ENCODE measurements around the gene TPSB2.
"Not testable (repeated sequence)": the region's sequence is repeated elsewhere in the genome, so short reads cannot be mapped to it uniquely, and the experiment has no call there.

Gene TPSB2

DNA sequence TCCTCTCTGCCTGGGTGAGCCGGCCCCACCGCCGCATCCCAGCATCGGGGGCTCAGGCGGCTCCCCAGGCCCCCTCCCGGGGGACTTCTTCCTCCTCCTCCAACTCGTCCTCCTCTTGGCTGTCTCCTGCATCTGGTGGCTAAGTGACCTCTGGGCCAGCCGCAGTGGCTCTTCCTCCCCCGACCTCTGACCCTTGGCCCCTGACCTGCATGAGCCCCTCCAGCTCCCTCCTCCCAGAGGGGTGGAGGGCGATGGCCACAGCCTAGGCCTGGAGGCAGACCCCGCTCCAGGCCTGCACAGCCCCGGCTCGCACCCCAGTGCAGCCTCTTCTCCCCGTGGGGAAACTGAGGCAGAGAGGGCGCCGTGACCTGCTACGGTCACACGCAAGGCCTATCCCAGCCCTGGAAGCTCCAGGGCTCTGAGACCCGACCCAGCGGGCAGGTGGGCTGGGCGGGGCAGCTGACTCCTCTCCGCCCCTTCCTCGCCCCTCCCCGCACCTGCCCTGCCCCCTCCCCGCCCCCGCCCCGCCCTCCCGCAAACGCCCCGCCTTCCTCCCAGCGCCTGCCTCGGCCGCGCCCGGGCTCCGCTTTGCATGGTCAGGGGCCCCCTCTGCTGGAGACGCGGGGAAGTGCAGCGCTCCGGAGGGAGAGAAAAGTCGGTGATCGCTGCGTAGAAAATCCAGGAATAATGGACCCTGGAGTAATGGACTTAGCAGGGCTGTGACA is 19.2 kb upstream of the TPSB2 start:
- ATAC-seq: peak; percentile 69

DNA sequence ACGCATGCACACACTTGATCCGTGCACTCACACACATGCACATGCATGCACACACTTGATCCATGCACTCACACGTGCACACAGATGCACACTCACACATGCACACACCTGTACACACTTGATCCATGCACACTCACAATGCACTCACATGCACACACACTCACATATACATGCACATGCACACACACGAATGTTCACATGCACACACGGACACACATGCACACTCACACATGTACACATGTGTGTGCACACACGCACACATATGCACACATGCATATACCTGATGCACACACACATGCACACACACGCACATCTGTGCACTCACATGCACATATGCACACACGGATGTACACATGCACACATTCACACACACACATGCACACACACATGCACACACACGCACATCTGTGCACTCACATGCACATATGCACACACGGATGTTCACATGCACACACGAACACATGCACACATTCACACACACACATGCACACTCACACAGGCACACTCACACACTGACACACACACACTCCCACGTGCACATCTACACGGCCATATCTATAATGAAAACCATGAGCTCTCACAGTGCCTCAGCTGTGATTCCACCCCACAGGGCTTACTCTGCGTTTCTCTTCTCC is 18.0 kb upstream of the TPSB2 start:
- not testable (repeated sequence) for ATAC-seq

DNA sequence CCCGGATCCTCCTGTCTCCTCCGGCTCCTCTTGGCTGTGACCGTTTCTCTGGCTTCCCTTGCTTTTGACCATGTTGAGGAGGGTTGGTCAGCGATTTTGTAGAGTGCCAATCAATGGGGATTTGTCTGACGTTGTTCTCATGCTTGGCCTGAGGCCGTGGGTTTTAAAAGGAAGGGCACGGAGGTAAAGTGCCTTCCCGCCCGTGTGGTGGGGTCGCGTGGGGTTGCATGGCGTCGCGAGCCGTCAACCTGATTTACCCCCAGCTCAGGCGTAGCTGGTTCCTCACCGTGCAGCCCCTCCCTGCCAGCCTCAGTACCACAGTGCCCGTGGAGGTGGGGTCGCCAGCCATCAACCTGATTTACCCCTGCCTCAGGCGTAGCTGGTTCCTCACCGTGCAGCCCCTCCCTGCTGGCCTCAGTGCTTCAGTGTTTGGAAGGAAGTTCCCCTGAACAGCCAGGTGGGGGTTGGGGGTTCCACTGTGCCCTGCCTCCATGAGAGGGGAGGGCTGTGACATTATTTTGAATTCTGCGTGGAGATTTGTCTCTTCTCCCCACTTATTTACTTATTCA is 15.6 kb upstream of the TPSB2 start:
- no peak for ATAC-seq

DNA sequence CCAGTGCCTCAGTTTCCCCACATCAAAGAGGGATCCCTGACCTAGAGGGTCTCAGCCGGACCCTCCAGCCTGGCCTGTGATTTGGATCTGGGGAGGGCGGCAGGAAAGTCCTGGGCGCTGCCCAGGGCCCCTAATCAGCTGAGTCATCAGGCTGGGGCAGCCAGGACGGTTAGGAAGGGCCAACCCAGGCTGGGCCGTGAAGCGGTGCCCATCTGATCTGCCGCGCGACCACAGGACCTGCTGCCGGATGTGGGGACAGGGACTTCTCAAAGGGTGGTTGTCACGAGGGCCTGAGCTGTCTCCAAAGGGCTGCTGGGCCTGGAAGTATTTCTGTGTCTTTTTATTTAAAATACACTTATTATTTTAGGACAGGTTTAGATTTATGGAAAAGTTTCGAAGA is 14.9 kb upstream of the TPSB2 start:
- TF ChIP-seq, protein P1, sequence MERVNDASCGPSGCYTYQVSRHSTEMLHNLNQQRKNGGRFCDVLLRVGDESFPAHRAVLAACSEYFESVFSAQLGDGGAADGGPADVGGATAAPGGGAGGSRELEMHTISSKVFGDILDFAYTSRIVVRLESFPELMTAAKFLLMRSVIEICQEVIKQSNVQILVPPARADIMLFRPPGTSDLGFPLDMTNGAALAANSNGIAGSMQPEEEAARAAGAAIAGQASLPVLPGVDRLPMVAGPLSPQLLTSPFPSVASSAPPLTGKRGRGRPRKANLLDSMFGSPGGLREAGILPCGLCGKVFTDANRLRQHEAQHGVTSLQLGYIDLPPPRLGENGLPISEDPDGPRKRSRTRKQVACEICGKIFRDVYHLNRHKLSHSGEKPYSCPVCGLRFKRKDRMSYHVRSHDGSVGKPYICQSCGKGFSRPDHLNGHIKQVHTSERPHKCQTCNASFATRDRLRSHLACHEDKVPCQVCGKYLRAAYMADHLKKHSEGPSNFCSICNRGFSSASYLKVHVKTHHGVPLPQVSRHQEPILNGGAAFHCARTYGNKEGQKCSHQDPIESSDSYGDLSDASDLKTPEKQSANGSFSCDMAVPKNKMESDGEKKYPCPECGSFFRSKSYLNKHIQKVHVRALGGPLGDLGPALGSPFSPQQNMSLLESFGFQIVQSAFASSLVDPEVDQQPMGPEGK (CRISPR knock-in tag; IDR thresholded peaks at IDR 0.05; ENCODE audit: borderline replicate concordance): no peak
- TF ChIP-seq ZFP3 (CRISPR knock-in tag; IDR thresholded peaks at IDR 0.05) (no peak), TOX (CRISPR knock-in tag; IDR thresholded peaks at IDR 0.05; ENCODE audit: borderline replicate concordance) (no peak), ESRRG (CRISPR knock-in tag; IDR thresholded peaks at IDR 0.05) (no peak), ZNF8 (CRISPR knock-in tag; IDR thresholded peaks at IDR 0.05) (no peak), CSDC2 (CRISPR knock-in tag; IDR thresholded peaks at IDR 0.05) (no peak), ZNF565 (CRISPR knock-in tag; conservative IDR thresholded peaks at IDR 0.05; ENCODE audit: low read depth) (no peak), OSR1 (CRISPR knock-in tag; IDR thresholded peaks at IDR 0.05) (no peak), GLIS3 (CRISPR knock-in tag; IDR thresholded peaks at IDR 0.05) (no peak), TCF4 (CRISPR knock-in tag; IDR thresholded peaks at IDR 0.05; ENCODE audit: borderline replicate concordance) (no peak), SNAI2 (CRISPR knock-in tag; IDR thresholded peaks at IDR 0.05) (no peak), BACH2 (CRISPR knock-in tag; IDR thresholded peaks at IDR 0.05; ENCODE audit: borderline replicate concordance) (no peak), ZFP30 (CRISPR knock-in tag; IDR thresholded peaks at IDR 0.05) (no peak), RARB (CRISPR knock-in tag; IDR thresholded peaks at IDR 0.05) (no peak), ZC3H10 (CRISPR knock-in tag; IDR thresholded peaks at IDR 0.05) (no peak)
- TF ChIP-seq, protein P2, sequence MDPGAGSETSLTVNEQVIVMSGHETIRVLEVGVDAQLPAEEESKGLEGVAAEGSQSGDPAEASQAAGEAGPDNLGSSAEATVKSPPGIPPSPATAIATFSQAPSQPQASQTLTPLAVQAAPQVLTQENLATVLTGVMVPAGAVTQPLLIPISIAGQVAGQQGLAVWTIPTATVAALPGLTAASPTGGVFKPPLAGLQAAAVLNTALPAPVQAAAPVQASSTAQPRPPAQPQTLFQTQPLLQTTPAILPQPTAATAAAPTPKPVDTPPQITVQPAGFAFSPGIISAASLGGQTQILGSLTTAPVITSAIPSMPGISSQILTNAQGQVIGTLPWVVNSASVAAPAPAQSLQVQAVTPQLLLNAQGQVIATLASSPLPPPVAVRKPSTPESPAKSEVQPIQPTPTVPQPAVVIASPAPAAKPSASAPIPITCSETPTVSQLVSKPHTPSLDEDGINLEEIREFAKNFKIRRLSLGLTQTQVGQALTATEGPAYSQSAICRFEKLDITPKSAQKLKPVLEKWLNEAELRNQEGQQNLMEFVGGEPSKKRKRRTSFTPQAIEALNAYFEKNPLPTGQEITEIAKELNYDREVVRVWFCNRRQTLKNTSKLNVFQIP (CRISPR knock-in tag; IDR thresholded peaks at IDR 0.05; ENCODE audit: borderline replicate concordance, low read depth): no peak
- TF ChIP-seq, protein P3, sequence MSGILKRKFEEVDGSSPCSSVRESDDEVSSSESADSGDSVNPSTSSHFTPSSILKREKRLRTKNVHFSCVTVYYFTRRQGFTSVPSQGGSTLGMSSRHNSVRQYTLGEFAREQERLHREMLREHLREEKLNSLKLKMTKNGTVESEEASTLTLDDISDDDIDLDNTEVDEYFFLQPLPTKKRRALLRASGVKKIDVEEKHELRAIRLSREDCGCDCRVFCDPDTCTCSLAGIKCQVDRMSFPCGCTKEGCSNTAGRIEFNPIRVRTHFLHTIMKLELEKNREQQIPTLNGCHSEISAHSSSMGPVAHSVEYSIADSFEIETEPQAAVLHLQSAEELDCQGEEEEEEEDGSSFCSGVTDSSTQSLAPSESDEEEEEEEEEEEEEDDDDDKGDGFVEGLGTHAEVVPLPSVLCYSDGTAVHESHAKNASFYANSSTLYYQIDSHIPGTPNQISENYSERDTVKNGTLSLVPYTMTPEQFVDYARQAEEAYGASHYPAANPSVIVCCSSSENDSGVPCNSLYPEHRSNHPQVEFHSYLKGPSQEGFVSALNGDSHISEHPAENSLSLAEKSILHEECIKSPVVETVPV (CRISPR knock-in tag; IDR thresholded peaks at IDR 0.05): no peak
- TF ChIP-seq, protein P4, sequence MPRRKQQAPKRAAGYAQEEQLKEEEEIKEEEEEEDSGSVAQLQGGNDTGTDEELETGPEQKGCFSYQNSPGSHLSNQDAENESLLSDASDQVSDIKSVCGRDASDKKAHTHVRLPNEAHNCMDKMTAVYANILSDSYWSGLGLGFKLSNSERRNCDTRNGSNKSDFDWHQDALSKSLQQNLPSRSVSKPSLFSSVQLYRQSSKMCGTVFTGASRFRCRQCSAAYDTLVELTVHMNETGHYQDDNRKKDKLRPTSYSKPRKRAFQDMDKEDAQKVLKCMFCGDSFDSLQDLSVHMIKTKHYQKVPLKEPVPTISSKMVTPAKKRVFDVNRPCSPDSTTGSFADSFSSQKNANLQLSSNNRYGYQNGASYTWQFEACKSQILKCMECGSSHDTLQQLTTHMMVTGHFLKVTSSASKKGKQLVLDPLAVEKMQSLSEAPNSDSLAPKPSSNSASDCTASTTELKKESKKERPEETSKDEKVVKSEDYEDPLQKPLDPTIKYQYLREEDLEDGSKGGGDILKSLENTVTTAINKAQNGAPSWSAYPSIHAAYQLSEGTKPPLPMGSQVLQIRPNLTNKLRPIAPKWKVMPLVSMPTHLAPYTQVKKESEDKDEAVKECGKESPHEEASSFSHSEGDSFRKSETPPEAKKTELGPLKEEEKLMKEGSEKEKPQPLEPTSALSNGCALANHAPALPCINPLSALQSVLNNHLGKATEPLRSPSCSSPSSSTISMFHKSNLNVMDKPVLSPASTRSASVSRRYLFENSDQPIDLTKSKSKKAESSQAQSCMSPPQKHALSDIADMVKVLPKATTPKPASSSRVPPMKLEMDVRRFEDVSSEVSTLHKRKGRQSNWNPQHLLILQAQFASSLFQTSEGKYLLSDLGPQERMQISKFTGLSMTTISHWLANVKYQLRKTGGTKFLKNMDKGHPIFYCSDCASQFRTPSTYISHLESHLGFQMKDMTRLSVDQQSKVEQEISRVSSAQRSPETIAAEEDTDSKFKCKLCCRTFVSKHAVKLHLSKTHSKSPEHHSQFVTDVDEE (CRISPR knock-in tag; IDR thresholded peaks at IDR 0.05): no peak
- TF ChIP-seq, protein P5, sequence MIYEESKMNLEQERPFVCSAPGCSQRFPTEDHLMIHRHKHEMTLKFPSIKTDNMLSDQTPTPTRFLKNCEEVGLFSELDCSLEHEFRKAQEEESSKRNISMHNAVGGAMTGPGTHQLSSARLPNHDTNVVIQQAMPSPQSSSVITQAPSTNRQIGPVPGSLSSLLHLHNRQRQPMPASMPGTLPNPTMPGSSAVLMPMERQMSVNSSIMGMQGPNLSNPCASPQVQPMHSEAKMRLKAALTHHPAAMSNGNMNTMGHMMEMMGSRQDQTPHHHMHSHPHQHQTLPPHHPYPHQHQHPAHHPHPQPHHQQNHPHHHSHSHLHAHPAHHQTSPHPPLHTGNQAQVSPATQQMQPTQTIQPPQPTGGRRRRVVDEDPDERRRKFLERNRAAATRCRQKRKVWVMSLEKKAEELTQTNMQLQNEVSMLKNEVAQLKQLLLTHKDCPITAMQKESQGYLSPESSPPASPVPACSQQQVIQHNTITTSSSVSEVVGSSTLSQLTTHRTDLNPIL (CRISPR knock-in tag; IDR thresholded peaks at IDR 0.05; ENCODE audit: low read depth): no peak

More for the DNA sequence above, 15.6 kb upstream of the TPSB2 start:
- TF ChIP-seq ZFP30 (CRISPR knock-in tag; IDR thresholded peaks at IDR 0.05) (no peak), CSDC2 (CRISPR knock-in tag; IDR thresholded peaks at IDR 0.05) (no peak), TOX (CRISPR knock-in tag; IDR thresholded peaks at IDR 0.05; ENCODE audit: borderline replicate concordance) (no peak), OSR1 (CRISPR knock-in tag; IDR thresholded peaks at IDR 0.05) (no peak), ZC3H10 (CRISPR knock-in tag; IDR thresholded peaks at IDR 0.05) (no peak), ESRRG (CRISPR knock-in tag; IDR thresholded peaks at IDR 0.05) (no peak), PPARA (CRISPR knock-in tag; IDR thresholded peaks at IDR 0.05; ENCODE audit: borderline replicate concordance) (no peak)
- TF ChIP-seq, protein P2 (CRISPR knock-in tag; IDR thresholded peaks at IDR 0.05; ENCODE audit: borderline replicate concordance, low read depth): no peak

DNA sequence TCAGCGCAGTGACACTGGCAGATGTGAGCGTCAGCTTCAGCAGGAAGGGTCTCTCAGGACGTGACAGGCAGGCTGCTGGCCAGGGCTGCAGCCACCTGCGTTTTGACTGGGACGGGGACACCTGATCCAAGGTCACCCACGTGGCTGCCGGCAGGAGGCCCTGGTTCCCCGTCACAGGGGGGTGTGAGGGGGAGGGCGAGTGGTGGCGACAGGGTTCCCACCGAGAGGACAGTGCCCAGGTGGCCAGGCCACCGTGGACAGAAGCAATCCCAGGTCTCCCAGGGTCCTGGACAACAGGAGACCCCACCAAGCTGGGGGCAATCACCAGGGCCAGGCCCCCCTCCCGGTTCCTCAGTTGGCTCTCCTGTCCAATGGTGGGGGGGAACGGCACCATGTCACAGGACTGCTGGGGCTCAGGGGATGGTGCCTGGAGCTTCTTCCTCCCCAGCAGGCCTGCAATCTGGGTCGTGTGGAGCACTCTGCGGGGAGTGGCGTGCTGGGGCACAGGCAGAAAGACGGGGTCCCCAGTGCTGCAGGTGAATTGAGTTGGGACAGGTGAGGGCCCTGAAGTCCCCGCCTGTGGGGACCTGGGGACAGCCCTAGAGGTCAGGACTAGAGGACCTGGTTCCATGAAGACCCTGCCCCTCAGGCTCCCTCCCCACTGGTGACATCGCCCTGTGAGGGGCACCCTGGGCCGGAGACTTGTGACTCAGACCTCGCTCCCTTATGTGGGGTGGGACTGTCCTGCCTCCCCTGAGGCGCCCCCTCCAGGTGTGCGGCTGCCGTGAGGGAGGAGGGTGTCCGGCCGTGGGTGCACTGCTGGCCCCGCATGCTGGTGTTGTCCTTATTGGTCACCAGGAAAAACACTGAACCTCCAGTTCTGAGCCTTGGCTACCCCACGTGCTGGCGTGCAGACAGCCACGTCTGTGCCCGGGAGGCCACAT is 14.2 kb upstream of the TPSB2 start:
- ATAC-seq: not testable (repeated sequence)

More for the DNA sequence above, 14.9 kb upstream of the TPSB2 start:
- peak; percentile 41; the same call in 1 of the 3 replicates for ATAC-seq

All from SK-N-SH treated with all-trans-retinoic acid at 6 μM for 48 hours (cell line).